OCI-LY7 (cell line): ENCODE results near the gene COG7. TPM values are rescaled to one million over a fixed set of nuclear protein-coding genes. Genes with fewer than 3 reads are reported as not detected.

Experiments used
- BruUV-seq: library from RNA; stranded (reverse); fragments of 400-500 nt; replicated peaks from 2 replicates; lab custom pipeline; 2021; lab: Mats Ljungman, UMichigan
- CTCF ChIA-PET: fragments of 300-600 bp; sonication (Branson Sonifier 250); formaldehyde crosslinking; loops from one replicate; lab custom pipeline; 2022; ENCODE audit warnings: antibody characterized with exemption; ENCODE audit not compliant: unreplicated experiment; lab: Charles Lee
- POLR2A ChIA-PET: fragments of 300-600 bp; sonication (Branson Sonifier 250); formaldehyde crosslinking; loops from one replicate; lab custom pipeline; 2022; ENCODE audit warnings: antibody characterized with exemption; lab: Charles Lee
- DNase-seq: peaks from one replicate; pipeline ENCODE4 v3.0.0-alpha.2; 2015; ENCODE audit warnings: low spot score
- H2AFZ ChIP-seq: fragments of 200-600 bp; sonication (generic), shearing (Covaris generic); 2 replicates; pipeline ENCODE4 v1.6.1; 2014; ENCODE audit warnings: mild to moderate bottlenecking, antibody characterized with exemption, low read length, moderate library complexity
- H3K27ac ChIP-seq: fragments of 200-600 bp; sonication (generic); 2 replicates; pipeline ENCODE4 v1.5.1; 2014; ENCODE audit warnings: mixed run types, low read depth, mild to moderate bottlenecking, moderate library complexity, low read length, inconsistent platforms; ENCODE audit not compliant: poor library complexity, severe bottlenecking
- H3K36me3 ChIP-seq: fragments of 200-600 bp; sonication (generic); 2 replicates; pipeline ENCODE4 v1.6.1; 2014; ENCODE audit warnings: mild to moderate bottlenecking, antibody characterized with exemption, low read length, moderate library complexity, mixed read lengths; ENCODE audit not compliant: insufficient read depth
- H3K4me1 ChIP-seq: fragments of 200-600 bp; sonication (generic); 2 replicates; pipeline ENCODE4 v1.5.1; 2014; ENCODE audit warnings: mild to moderate bottlenecking, low read length; ENCODE audit not compliant: insufficient read depth, poor library complexity, severe bottlenecking
- H3K4me2 ChIP-seq: fragments of 200-600 bp; sonication (generic); 2 replicates; pipeline ENCODE4 v1.6.1; 2014; ENCODE audit warnings: mild to moderate bottlenecking, low read length
- H3K4me3 ChIP-seq: fragments of 200-600 bp; sonication (generic); 2 replicates; pipeline ENCODE4 v1.5.1; 2014; ENCODE audit warnings: mild to moderate bottlenecking, low read depth, low read length; ENCODE audit not compliant: poor library complexity, severe bottlenecking
- H3K79me2 ChIP-seq: fragments of 200-600 bp; sonication (generic); 2 replicates; pipeline ENCODE4 v1.6.1; 2016; ENCODE audit warnings: low read depth, mild to moderate bottlenecking, low read length, moderate library complexity, mixed read lengths; ENCODE audit not compliant: insufficient read depth
- H3K9me2 ChIP-seq: fragments of 200-600 bp; sonication (generic); 2 replicates; pipeline ENCODE4 v1.6.1; 2016; ENCODE audit warnings: mild to moderate bottlenecking, low read length, mixed read lengths; ENCODE audit not compliant: insufficient read depth
- H3K9me3 ChIP-seq: fragments of 200-600 bp; sonication (generic); 2 replicates; pipeline ENCODE4 v1.6.1; 2014; ENCODE audit warnings: mild to moderate bottlenecking, mixed run types, low read length, mixed read lengths
- H4K20me1 ChIP-seq: fragments of 200-600 bp; sonication (generic); 2 replicates; pipeline ENCODE4 v1.6.1; 2014; ENCODE audit warnings: mild to moderate bottlenecking, antibody characterized with exemption, low read length, moderate library complexity, mixed read lengths; ENCODE audit not compliant: insufficient read depth
- CTCF ChIP-seq: fragments of 200-600 bp; sonication (generic); conservative IDR thresholded peaks from 2 replicates; pipeline ENCODE4 v1.5.1; 2014; ENCODE audit warnings: mild to moderate bottlenecking, antibody characterized with exemption, low read length, moderate library complexity, mixed read lengths
- EZH2phosphoT487 ChIP-seq: fragments of 200-600 bp; sonication (generic); IDR thresholded peaks from 2 replicates; pipeline ENCODE4 v1.6.1; 2018; ENCODE audit warnings: low read depth, borderline replicate concordance, mild to moderate bottlenecking, mixed run types, antibody characterized with exemption, low read length, moderate library complexity, mixed read lengths
- intact Hi-C: fragments of 100-400 bp; cut with micrococcal nuclease; formaldehyde crosslinking; loops from one replicate; pipeline ENCODE4 v1.10.0; 2022; ENCODE audit not compliant: unreplicated experiment
- total RNA-seq, 2 experiments: library from RNA; depleted of rRNA in 1 of 2; stranded (reverse); fragments of >200 nt in 1 of 2; shearing (Covaris generic) in 1 of 2; gene quantifications; 2 replicates each; pipeline ENCODE4 v1.2.3, GENCODE V29; 2014 to 2022

COG7 gene
- total RNA-seq, 2 experiments from 2014 or later: 11.4 to 21.0 TPM

DNA sequence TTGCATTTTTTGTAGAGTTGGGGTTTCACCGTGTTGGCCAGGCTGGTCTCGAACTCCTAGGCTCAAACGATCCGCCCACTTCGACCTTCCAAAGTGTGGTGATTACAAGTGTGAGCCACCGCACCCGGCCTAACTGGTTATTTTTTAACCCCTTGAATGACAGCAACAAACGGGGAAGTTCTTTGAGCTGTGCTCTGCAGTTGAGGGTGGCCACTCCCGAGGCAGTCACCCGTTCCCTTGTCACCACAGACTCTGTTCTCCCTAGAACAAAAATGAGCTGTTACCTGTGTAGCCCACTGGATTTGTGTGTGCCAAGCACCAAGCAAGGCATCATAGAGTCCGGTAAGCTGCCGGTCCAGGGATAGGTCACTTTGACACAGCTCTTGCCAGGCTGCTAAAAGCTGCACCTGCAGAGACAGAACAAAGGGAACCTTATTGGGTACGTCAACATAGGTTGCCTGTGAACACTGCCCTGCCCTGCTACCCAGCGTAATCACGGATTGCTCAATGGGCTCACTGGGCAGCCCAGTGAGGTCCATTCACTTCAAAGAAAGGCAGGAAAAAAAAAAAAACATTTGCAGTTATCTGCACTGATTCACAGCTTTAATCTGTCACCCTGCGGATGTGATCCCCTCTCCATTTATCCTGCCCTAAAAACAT is 19.6 kb downstream of the COG7 start:
- intact Hi-C loops: loop anchor here (10.0 kb wide), 1 partner anchor 369 kb away; no protein-coding TSS in a partner anchor
- CTCF ChIA-PET: interaction anchor here (1.0 kb wide), 1 partner anchor 246 kb away, joined by 3 read pairs; no protein-coding TSS in a partner anchor
- no peaks in the 10 kb centered on the region for H3K9me3 ChIP-seq
- POLR2A ChIA-PET: interaction anchor here (1.0 kb wide), 1 partner anchor 186 kb away, joined by 3 read pairs; no protein-coding TSS in a partner anchor
- H3K79me2 ChIP-seq: no peaks in the 10 kb centered on the region
- no peak overlapping the region for H2AFZ ChIP-seq
- no peaks in the 10 kb centered on the region for H3K4me1 ChIP-seq
- no peaks in the 10 kb centered on the region for H4K20me1 ChIP-seq
- no peak overlapping the region for H3K27ac ChIP-seq
- no peak for DNase-seq
- H3K4me3 ChIP-seq: no peak overlapping the region
- H3K4me2 ChIP-seq: no peak overlapping the region
- TF ChIP-seq CTCF: no peak
- no peak for TF ChIP-seq EZH2phosphoT487
- H3K36me3 ChIP-seq: peaks cover 32% of the 10 kb centered on the region
- no peaks in the 10 kb centered on the region for H3K9me2 ChIP-seq
- BruUV-seq: no TSS peak

DNA sequence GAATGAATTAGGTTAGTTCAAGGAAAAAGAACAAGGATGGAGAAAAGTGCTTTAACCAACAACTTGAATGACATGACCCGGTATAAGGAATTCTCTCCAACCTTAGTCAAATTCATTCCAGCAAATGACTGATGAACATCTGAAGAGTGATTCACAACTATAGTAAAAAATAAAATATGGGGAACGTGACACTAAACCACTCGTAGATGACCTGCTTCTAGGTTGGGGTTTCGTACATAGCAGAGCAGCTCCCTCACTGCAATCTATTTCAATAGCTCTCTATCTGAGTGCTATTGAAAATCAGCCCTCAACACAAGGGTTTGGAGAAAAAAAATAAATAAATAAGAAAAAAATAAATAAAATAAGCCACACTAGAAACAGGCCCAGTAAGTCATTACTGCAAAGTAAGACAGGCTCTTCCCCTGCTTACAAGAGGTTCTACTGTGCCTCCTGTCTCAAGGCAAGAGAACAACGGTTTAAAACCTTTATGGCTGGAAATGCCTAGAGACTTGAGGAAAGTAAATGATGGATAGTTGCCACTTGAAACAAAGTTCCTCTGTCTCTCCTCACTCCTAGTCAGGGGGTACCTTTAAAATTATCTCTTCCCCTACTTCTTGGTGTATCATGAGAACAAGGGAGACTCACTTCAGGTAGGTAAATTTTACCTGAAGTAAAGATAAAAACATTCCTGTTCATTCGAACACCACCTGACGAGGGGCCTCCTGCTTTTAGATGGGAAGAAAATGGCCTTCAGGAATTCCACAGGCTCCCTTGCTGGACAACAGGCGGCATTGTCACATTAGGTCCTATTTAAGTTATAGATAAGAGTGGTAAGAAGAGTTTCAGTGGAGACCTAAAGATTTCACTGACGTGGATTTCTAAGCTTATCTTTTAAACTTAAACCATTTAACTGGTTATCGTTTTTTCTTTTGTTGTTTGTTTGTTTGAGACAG is 20.5 kb downstream of the COG7 start:
- Histone ChIP-seq H4K20me1 (no peaks in the 10 kb centered on the region), H3K9me2 (no peaks in the 10 kb centered on the region), H3K79me2 (no peaks in the 10 kb centered on the region), H2AFZ (no peak overlapping the region), H3K4me1 (no peaks in the 10 kb centered on the region), H3K36me3 (peaks cover 31% of the 10 kb centered on the region), H3K9me3 (no peaks in the 10 kb centered on the region), H3K27ac (no peak overlapping the region), H3K4me2 (no peak overlapping the region), H3K4me3 (no peak overlapping the region)
- peak; percentile 5 for DNase-seq
- ChIA-PET POLR2A (no interaction called here), CTCF (no interaction called here)
- TF ChIP-seq CTCF (peak; percentile 62), EZH2phosphoT487 (no peak)
- BruUV-seq: no TSS peak
- intact Hi-C loops: loop anchor here (10.0 kb wide), 1 partner anchor 368 kb away; no protein-coding TSS in a partner anchor
